Erythroblast (primary cell): Measurements from ENCODE around the gene WASF2.

Source experiments
- GATA1 ChIP-seq: IDR thresholded peaks from 2 replicates; pipeline ENCODE4 v1.6.1; 2011; ENCODE audit warnings: low read depth, mild to moderate bottlenecking, control low read depth, low read length, moderate library complexity
- POLR2A ChIP-seq: IDR thresholded peaks from 2 replicates; pipeline ENCODE4 v1.6.1; 2011; ENCODE audit warnings: mild to moderate bottlenecking, low read length

DNA sequence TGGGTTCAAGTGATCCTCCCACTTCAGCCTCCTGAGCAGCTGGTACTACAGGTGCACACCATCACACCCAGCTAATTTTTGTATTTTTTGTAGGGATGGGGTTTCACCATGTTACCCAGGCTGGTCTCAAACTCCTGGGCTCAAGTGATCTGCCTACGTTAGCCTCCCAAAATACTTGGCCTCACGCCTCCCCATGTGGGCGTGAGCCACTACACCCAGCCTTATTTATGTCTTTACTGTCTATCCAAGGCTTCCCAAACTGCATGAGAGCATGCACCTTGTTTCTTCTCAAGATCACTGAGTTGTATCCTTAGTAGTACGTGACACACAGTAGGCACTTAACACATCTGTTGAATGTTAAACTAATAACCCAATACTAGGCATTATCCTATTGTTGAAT, 14.2 kb downstream of the WASF2 start:
- TF ChIP-seq POLR2A = no peak
- no peak for TF ChIP-seq GATA1
